Measurements from ENCODE around the gene MYO9B. TPM values are rescaled to one million over a fixed set of nuclear protein-coding genes. Genes with fewer than 3 reads are reported as not detected.
"Not testable (repeated sequence)": the region's sequence is repeated elsewhere in the genome, so short reads cannot be mapped to it uniquely, and the experiment has no call there.

Gene MYO9B
- total and polyA plus RNA-seq, 2 donors = 24.0 to 55.2 TPM

DNA sequence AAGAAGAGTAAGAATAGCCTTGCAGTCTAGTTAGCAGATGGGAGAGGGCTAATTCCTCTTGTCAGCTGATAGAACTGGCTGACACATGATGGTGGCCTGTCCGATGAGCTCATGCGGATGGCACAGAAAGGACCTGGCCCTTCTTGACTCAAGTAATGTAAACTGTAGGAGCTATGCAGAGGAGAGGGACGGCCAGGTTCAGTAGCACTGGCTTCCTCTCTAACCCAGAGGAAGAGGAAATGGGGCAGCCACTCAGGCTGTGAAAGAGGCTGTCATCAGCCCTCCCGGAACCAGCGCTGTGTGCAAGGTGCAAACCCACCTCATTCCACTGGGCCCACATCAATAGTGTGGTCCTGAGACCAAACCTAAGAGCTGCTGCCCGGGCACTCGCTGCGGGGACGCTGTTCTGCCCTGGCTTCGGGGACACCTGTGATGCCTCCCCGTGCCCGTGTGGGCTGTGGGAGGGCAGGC lies 108.8 kb downstream of the MYO9B start:
- H3K4me3 ChIP-seq (ENCODE audit: low read depth, low read length) = no peak overlapping the region
- H3K4me1 ChIP-seq (ENCODE audit: insufficient read depth) = no peaks in the 10 kb centered on the region
- no peak overlapping the region for H3K27ac ChIP-seq (ENCODE audit: low read depth)
- 87% methylated on average over 12 of the region's 12 CpGs for WGBS
- no peaks in the 10 kb centered on the region for H3K36me3 ChIP-seq (ENCODE audit: insufficient read depth)
- no peak for DNase-seq (ENCODE audit: extremely low spot score)

DNA sequence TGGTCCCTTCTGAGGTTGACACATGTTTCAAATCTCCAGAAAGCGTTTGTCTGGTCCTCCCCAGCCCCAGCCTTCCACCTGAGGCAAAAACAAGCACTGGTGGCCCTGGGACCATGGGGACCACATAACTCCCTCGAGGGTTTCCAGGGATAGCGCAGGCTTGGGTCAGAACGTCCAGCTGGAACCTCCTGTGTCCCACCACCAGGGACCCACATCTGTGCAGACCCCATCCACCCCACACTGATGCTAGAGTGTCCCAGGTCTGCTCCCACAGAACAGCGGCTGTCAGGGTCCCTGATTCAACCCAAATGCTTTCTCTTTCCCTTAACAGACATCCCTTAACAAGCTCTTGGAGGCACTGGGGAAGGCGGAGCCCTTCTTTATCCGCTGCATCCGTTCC lies 110.0 kb downstream of the MYO9B start:
- Histone ChIP-seq H3K36me3 (ENCODE audit: insufficient read depth) (no peaks in the 10 kb centered on the region), H3K27ac (ENCODE audit: low read depth) (no peak overlapping the region), H3K4me3 (ENCODE audit: low read depth, low read length) (no peak overlapping the region), H3K4me1 (ENCODE audit: insufficient read depth) (no peaks in the 10 kb centered on the region)
- WGBS = 91% methylated on average over 8 of the region's 8 CpGs
- DNase-seq (ENCODE audit: extremely low spot score) = no peak

- WGBS = 88% methylated on average over 6 of the region's 6 CpGs
These were observed 116.2 kb downstream of the MYO9B start for GRCh38 chr19:17191736-17192135.

DNA sequence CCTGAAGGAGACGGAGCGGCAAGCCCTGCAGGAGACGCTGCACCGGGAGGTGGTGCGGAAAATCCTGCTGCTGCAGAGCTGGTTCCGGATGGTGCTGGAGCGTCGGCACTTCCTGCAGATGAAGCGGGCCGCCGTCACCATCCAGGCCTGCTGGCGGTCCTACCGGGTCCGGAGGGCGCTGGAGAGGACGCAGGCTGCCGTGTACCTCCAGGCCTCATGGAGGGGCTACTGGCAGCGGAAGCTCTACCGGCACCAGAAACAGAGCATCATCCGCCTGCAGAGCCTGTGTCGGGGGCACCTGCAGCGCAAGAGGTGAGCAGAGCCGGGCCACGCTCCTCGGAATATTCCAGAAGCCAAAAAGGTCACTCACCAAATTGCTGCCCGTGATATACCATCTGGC lies 117.2 kb downstream of the MYO9B start:
- Histone ChIP-seq H3K4me3 (ENCODE audit: low read depth, low read length) (no peak overlapping the region), H3K27ac (ENCODE audit: low read depth) (no peak overlapping the region), H3K4me1 (ENCODE audit: insufficient read depth) (no peaks in the 10 kb centered on the region), H3K36me3 (ENCODE audit: insufficient read depth) (peaks cover 4% of the 10 kb centered on the region)
- DNase-seq (ENCODE audit: extremely low spot score) = no peak
- WGBS = 98% methylated on average over 26 of the region's 26 CpGs

More at GRCh38 chr19:17191736-17192135, 116.2 kb downstream of the MYO9B start:
- not testable (repeated sequence) for H3K4me1 ChIP-seq (ENCODE audit: insufficient read depth); DNase-seq (ENCODE audit: extremely low spot score); H3K4me3 ChIP-seq (ENCODE audit: low read depth, low read length); H3K27ac ChIP-seq (ENCODE audit: low read depth); H3K36me3 ChIP-seq (ENCODE audit: insufficient read depth)

DNA sequence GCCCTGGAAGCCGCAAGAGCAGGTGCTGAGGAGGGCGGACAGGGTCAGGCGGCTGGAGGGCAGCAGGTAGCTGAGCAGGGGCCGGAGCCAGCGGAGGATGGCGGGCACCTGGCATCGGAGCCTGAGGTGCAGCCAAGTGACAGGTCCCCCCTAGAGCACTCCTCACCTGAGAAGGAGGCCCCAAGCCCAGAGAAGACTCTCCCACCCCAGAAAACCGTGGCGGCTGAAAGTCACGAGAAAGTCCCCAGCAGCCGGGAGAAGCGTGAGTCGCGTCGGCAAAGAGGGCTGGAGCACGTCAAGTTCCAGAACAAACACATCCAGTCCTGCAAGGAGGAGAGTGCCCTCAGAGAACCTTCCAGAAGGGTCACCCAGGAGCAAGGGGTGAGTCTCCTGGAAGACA lies 119.0 kb downstream of the MYO9B start:
- no peak for DNase-seq (ENCODE audit: extremely low spot score)
- H3K4me1 ChIP-seq (ENCODE audit: insufficient read depth) = no peaks in the 10 kb centered on the region
- peaks cover 4% of the 10 kb centered on the region for H3K36me3 ChIP-seq (ENCODE audit: insufficient read depth)
- 95% methylated on average over 16 of the region's 16 CpGs for WGBS
- H3K4me3 ChIP-seq (ENCODE audit: low read depth, low read length) = no peak overlapping the region
- no peak overlapping the region for H3K27ac ChIP-seq (ENCODE audit: low read depth)

- DNase-seq (ENCODE audit: extremely low spot score) = no peak
- no peaks in the 10 kb centered on the region for H3K4me1 ChIP-seq (ENCODE audit: insufficient read depth)
- WGBS = 98% methylated on average over 23 of the region's 23 CpGs
- peaks cover 4% of the 10 kb centered on the region for H3K36me3 ChIP-seq (ENCODE audit: insufficient read depth)
- no peak overlapping the region for H3K4me3 ChIP-seq (ENCODE audit: low read depth, low read length)
- no peak overlapping the region for H3K27ac ChIP-seq (ENCODE audit: low read depth)
These were observed 119.5 kb downstream of the MYO9B start for GRCh38 chr19:17195106-17195505.

- DNase-seq (ENCODE audit: extremely low spot score) = no peak
- no peaks in the 10 kb centered on the region for H3K4me1 ChIP-seq (ENCODE audit: insufficient read depth)
- H3K4me3 ChIP-seq (ENCODE audit: low read depth, low read length) = no peak overlapping the region
- WGBS = over 99% methylated on average over 7 of the region's 7 CpGs
- peaks cover 4% of the 10 kb centered on the region for H3K36me3 ChIP-seq (ENCODE audit: insufficient read depth)
- no peak overlapping the region for H3K27ac ChIP-seq (ENCODE audit: low read depth)
These were observed 121.0 kb downstream of the MYO9B start for GRCh38 chr19:17196610-17197009.

GRCh38 chr19:17197666-17198065 lies 122.1 kb downstream of the MYO9B start:
- DNase-seq (ENCODE audit: extremely low spot score) = no peak
- H3K4me3 ChIP-seq (ENCODE audit: low read depth, low read length) = no peak overlapping the region
- no peak overlapping the region for H3K27ac ChIP-seq (ENCODE audit: low read depth)
- WGBS = 96% methylated on average over 16 of the region's 16 CpGs
- H3K4me1 ChIP-seq (ENCODE audit: insufficient read depth) = no peaks in the 10 kb centered on the region
- H3K36me3 ChIP-seq (ENCODE audit: insufficient read depth) = peaks cover 4% of the 10 kb centered on the region

DNA sequence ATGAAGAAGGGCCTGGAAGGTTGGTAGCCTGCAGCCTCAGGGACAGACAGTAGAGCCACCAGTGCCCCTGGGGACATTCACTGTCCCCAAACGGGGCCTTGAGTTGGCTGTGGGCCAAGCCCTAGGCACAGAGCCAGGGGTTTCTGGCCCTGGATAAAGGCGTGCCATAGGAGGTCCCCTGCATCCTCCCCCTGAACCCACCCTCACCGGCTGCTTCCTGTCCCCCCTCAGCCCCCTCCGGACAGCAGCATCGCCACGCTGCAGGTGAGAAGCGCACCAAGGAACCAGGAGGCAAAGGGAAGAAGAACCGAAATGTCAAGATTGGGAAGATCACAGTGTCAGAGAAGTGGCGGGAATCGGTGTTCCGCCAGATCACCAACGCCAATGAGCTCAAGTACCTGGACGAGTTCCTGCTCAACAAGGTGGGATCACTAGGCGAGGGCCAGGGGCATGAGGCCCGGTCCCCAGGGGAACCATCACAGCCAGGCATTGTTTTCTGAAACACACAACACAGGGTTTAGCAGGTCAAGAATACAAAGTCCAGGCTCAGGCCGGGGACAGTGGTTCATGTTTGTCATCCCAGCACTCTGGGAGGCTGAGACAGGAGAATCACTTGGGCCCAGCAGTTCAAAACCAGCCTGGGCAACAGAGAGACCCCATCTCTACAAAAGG lies 125.0 kb downstream of the MYO9B start:
- H3K36me3 ChIP-seq (ENCODE audit: insufficient read depth) = no peaks in the 10 kb centered on the region
- no peak overlapping the region for H3K27ac ChIP-seq (ENCODE audit: low read depth)
- H3K4me1 ChIP-seq (ENCODE audit: insufficient read depth) = no peaks in the 10 kb centered on the region
- WGBS = 79% methylated on average over 16 of the region's 16 CpGs
- DNase-seq (ENCODE audit: extremely low spot score) = no peak
- no peak overlapping the region for H3K4me3 ChIP-seq (ENCODE audit: low read depth, low read length)

DNA sequence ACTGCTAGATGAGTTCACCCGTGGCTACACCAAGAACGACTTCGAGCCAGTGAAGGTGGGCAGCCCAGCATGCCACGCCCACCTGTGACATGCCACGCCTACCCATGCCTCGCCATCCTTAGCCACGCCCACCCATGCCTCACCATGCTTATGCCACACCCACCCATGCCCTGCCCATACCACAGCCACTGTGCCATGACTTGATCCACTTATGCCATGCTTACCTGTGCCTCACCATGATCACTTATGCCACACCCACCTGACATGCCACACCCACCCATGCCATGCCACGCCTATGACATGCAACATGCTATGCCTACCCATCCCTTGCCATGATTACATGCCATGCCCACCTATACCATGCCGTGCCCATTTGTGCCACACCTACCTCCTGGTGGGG lies 126.7 kb downstream of the MYO9B start:
- H3K4me1 ChIP-seq (ENCODE audit: insufficient read depth) = no peaks in the 10 kb centered on the region
- DNase-seq (ENCODE audit: extremely low spot score) = no peak
- WGBS = 88% methylated on average over 9 of the region's 9 CpGs
- H3K4me3 ChIP-seq (ENCODE audit: low read depth, low read length) = no peak overlapping the region
- H3K36me3 ChIP-seq (ENCODE audit: insufficient read depth) = no peaks in the 10 kb centered on the region
- H3K27ac ChIP-seq (ENCODE audit: low read depth) = no peak overlapping the region

DNA sequence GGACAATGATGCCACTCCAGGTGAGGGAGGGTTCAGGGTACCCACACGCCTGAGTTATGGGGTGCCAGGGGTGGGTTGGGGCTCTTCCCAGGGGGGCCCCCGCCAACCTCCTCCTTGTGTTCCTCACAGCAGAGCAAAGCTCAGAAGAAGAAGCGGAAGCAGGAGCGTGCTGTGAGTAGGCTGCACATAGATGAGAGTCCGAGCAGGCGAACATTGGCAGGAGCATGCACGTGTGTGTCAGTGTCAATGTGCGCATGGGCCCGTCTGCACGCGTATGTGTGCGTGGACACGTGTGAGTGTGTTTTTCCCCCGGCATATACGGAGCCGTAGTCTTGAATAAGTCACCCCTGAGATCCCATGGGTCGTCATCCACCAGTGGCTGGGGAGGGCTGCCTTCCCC lies 127.1 kb downstream of the MYO9B start:
- no peak for DNase-seq (ENCODE audit: extremely low spot score)
- Histone ChIP-seq H3K4me3 (ENCODE audit: low read depth, low read length) (no peak overlapping the region), H3K4me1 (ENCODE audit: insufficient read depth) (no peaks in the 10 kb centered on the region), H3K36me3 (ENCODE audit: insufficient read depth) (no peaks in the 10 kb centered on the region), H3K27ac (ENCODE audit: low read depth) (no peak overlapping the region)
- 89% methylated on average over 17 of the region's 17 CpGs for WGBS

DNA sequence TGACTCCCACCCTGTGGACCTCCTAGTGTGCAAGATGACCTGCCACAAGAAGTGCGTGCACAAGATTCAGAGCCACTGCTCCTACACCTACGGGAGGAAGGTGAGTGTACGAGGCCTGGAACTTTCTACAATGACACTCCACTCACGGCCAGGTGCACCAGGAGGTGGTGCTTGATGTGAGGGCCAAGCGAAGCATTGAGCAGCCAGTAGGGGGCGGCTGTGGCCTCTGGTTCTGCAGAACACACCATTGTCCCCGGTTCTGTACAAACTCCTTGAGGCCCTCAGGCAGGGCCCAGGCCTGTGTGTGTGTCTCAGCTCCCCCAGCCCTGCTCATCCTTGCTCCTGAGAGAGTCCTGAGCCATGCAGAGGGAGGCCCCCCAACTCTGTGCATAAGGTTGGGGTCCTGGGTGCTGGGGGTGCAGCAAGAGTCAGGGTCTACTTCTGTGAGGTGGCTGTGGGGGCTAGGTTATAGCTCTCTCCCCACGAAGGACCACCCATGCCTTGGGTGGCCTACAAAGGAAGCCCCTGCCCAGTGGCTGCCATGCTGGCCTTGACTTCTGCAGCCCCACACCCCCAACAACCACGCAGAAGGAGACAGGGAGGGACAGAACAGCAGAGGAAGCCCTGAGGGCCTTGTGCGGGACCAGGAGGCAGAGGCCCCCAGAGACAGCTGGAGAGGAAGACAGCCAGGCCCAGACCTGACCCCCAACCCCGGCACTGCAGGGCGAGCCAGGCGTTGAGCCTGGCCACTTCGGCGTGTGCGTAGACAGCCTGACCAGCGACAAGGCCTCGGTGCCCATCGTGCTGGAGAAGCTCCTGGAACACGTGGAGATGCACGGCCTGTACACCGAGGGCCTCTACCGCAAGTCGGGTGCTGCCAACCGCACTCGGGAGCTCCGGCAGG lies 129.9 kb downstream of the MYO9B start:
- 80% methylated on average over 27 of the region's 27 CpGs for WGBS
- Histone ChIP-seq H3K4me1 (ENCODE audit: insufficient read depth) (no peaks in the 10 kb centered on the region), H3K36me3 (ENCODE audit: insufficient read depth) (peaks cover 2% of the 10 kb centered on the region), H3K27ac (ENCODE audit: low read depth) (no peak overlapping the region), H3K4me3 (ENCODE audit: low read depth, low read length) (no peak overlapping the region)
- no peak for DNase-seq (ENCODE audit: extremely low spot score)

- 95% methylated on average over 25 of the region's 25 CpGs for WGBS
- Histone ChIP-seq H3K36me3 (ENCODE audit: insufficient read depth) (peaks cover 2% of the 10 kb centered on the region), H3K27ac (ENCODE audit: low read depth) (no peak overlapping the region), H3K4me3 (ENCODE audit: low read depth, low read length) (no peak overlapping the region), H3K4me1 (ENCODE audit: insufficient read depth) (no peaks in the 10 kb centered on the region)
- DNase-seq (ENCODE audit: extremely low spot score) = no peak
These were observed 131.4 kb downstream of the MYO9B start for GRCh38 chr19:17206736-17207581.

Measured in urinary bladder (tissue), 4 donors.